Caco-2 (cell line): Measurements from ENCODE around the gene RANBP17. TPM values are rescaled to one million over a fixed set of nuclear protein-coding genes. Genes with fewer than 3 reads are reported as not detected.

Experiments used
- BruUV-seq: library from RNA; stranded (reverse); fragments of 400-500 nt; replicated peaks from 2 replicates; lab custom pipeline; 2021; lab: Mats Ljungman, UMichigan
- CTCF ChIA-PET: fragments of 300-600 bp; sonication (Branson Sonifier 250); formaldehyde crosslinking; loops from one replicate; lab custom pipeline; 2022; ENCODE audit warnings: antibody characterized with exemption; lab: Charles Lee
- POLR2A ChIA-PET: fragments of 300-600 bp; sonication (Branson Sonifier 250); formaldehyde crosslinking; loops from one replicate; lab custom pipeline; 2022; ENCODE audit warnings: antibody characterized with exemption; lab: Charles Lee
- DNase-seq, 2 experiments: peaks; one replicate each; pipeline versions ENCODE4 v3.0.0 to v3.0.0-alpha.2; 2020 to 2022
- H3K27me3 ChIP-seq: replicated peaks from 2 replicates; pipeline ENCODE4 v1.6.0; 2011; ENCODE audit warnings: low read length; ENCODE audit not compliant: control insufficient read depth, insufficient read depth
- H3K36me3 ChIP-seq: 2 replicates; pipeline ENCODE4 v1.5.1; 2011; ENCODE audit warnings: low read length; ENCODE audit not compliant: control insufficient read depth, insufficient read depth
- H3K4me1 ChIP-seq: fragments of 250-450 bp; sonication (Bioruptor Pico); 2 replicates; pipeline ENCODE4 v1.5.1; 2020; ENCODE audit warnings: mild to moderate bottlenecking
- H3K4me3 ChIP-seq: 2 replicates; pipeline ENCODE4 v1.5.1; 2011; ENCODE audit warnings: low read depth, mild to moderate bottlenecking, control low read depth, low read length
- H3K9me3 ChIP-seq: fragments of 250-450 bp; sonication (Bioruptor Pico); 2 replicates; pipeline ENCODE4 v1.5.1; 2020; ENCODE audit warnings: mild to moderate bottlenecking, moderate library complexity
- H3K27ac Mint-ChIP-seq: one replicate; pipeline ENCODE4 v1.8.0; 2022; ENCODE audit warnings: mixed read lengths; ENCODE audit not compliant: unreplicated experiment
- H3K27me3 Mint-ChIP-seq: one replicate; pipeline ENCODE4 v1.8.0; 2022; ENCODE audit warnings: mixed read lengths; ENCODE audit not compliant: insufficient read depth, unreplicated experiment
- H3K36me3 Mint-ChIP-seq: one replicate; pipeline ENCODE4 v1.8.0; 2022; ENCODE audit warnings: mild to moderate bottlenecking, mixed read lengths; ENCODE audit not compliant: insufficient read depth, unreplicated experiment
- H3K4me1 Mint-ChIP-seq: one replicate; pipeline ENCODE4 v1.8.0; 2022; ENCODE audit warnings: low read depth, mixed read lengths; ENCODE audit not compliant: unreplicated experiment
- H3K4me3 Mint-ChIP-seq: one replicate; pipeline ENCODE4 v1.8.0; 2022; ENCODE audit warnings: mild to moderate bottlenecking, moderate library complexity, mixed read lengths; ENCODE audit not compliant: unreplicated experiment
- H3K9me3 Mint-ChIP-seq: one replicate; pipeline ENCODE4 v1.8.0; 2022; ENCODE audit warnings: mixed read lengths; ENCODE audit not compliant: unreplicated experiment
- CTCF ChIP-seq, 2 experiments: fragments of 200-600 bp in 1 of 2; IDR thresholded peaks; 1 replicate in 1 of 2; 2 replicates in 1 of 2; pipeline versions ENCODE4 v1.5.1 to v1.8.0; 2011 to 2022; ENCODE audit warnings: antibody characterized with exemption in 1 of 2, control low read depth in 1 of 2, inconsistent platforms in 1 of 2, low read depth in 1 of 2, low read length in 1 of 2, mild to moderate bottlenecking in 1 of 2, moderate library complexity in 1 of 2; ENCODE audit not compliant: insufficient read depth in 1 of 2, severe bottlenecking in 1 of 2, unreplicated experiment in 1 of 2
- intact Hi-C: fragments of 100-400 bp; cut with micrococcal nuclease; formaldehyde crosslinking; loops from one replicate; pipeline ENCODE4 v1.10.0; 2022; ENCODE audit not compliant: unreplicated experiment
- total RNA-seq: library from RNA; stranded (reverse); gene quantifications from 2 replicates; pipeline ENCODE4 v1.2.3, GENCODE V29; 2022

RANBP17 gene
- total RNA-seq, 1 experiment from 2014 or later = 28.2 TPM

GRCh38 chr5:171102877-171103610 is 241.2 kb downstream of the RANBP17 start:
- Histone ChIP-seq H3K4me3 (no peak overlapping the region), H3K9me3 (no peaks in the 10 kb centered on the region), H3K27me3 (no peaks in the 10 kb centered on the region), H3K4me1 (no peaks in the 10 kb centered on the region), H3K36me3 (no peaks in the 10 kb centered on the region)
- ChIA-PET POLR2A (no interaction called here), CTCF (interaction anchor here (0.6 to 1.1 kb wide), 2 partner anchors 49 to 636 kb away, joined by 6 read pairs; no protein-coding TSS in a partner anchor)
- no peak for TF ChIP-seq CTCF (IDR thresholded peaks at IDR 0.05; ENCODE audit: insufficient read depth in 1 of 2, low read depth in 1 of 2, low read length in 1 of 2, severe bottlenecking in 1 of 2, unreplicated experiment in 1 of 2)
- H3K27me3 Mint-ChIP-seq = no peaks in the 10 kb centered on the region
- peaks cover 10% of the 10 kb centered on the region for H3K9me3 Mint-ChIP-seq
- no peak overlapping the region for H3K4me3 Mint-ChIP-seq
- BruUV-seq = no TSS peak
- DNase-seq = peak in 1 of 2 experiments; percentile 3
- intact Hi-C loops = no loop called here
- H3K4me1 Mint-ChIP-seq = no peaks in the 10 kb centered on the region
- H3K27ac Mint-ChIP-seq = no peak overlapping the region
- H3K36me3 Mint-ChIP-seq = no peaks in the 10 kb centered on the region

GRCh38 chr5:171107669-171108068 is 245.9 kb downstream of the RANBP17 start:
- Mint-ChIP-seq H3K36me3 (no peaks in the 10 kb centered on the region), H3K27ac (no peak overlapping the region), H3K27me3 (no peaks in the 10 kb centered on the region), H3K9me3 (no peaks in the 10 kb centered on the region), H3K4me3 (no peak overlapping the region), H3K4me1 (no peaks in the 10 kb centered on the region)
- Histone ChIP-seq H3K9me3 (no peaks in the 10 kb centered on the region), H3K36me3 (no peaks in the 10 kb centered on the region), H3K4me3 (no peak overlapping the region), H3K27me3 (no peaks in the 10 kb centered on the region), H3K4me1 (no peaks in the 10 kb centered on the region)
- no TSS peak for BruUV-seq
- intact Hi-C loops = no loop called here
- ChIA-PET CTCF (no interaction called here), POLR2A (no interaction called here)
- TF ChIP-seq CTCF (IDR thresholded peaks at IDR 0.05; ENCODE audit: insufficient read depth in 1 of 2, low read depth in 1 of 2, low read length in 1 of 2, severe bottlenecking in 1 of 2, unreplicated experiment in 1 of 2) = no peak
- no peak for DNase-seq

GRCh38 chr5:171115519-171115918 is 253.7 kb downstream of the RANBP17 start:
- ChIA-PET CTCF (no interaction called here), POLR2A (no interaction called here)
- no peak for DNase-seq
- Mint-ChIP-seq H3K27me3 (no peaks in the 10 kb centered on the region), H3K36me3 (no peaks in the 10 kb centered on the region), H3K4me1 (no peaks in the 10 kb centered on the region), H3K4me3 (no peak overlapping the region), H3K9me3 (peaks cover 9% of the 10 kb centered on the region), H3K27ac (no peak overlapping the region)
- no peaks in the 10 kb centered on the region for H3K4me1 ChIP-seq
- no peaks in the 10 kb centered on the region for H3K27me3 ChIP-seq
- intact Hi-C loops = no loop called here
- no peak overlapping the region for H3K4me3 ChIP-seq
- no peaks in the 10 kb centered on the region for H3K36me3 ChIP-seq
- no peaks in the 10 kb centered on the region for H3K9me3 ChIP-seq
- BruUV-seq = no TSS peak
- TF ChIP-seq CTCF (IDR thresholded peaks at IDR 0.05; ENCODE audit: insufficient read depth in 1 of 2, low read depth in 1 of 2, low read length in 1 of 2, severe bottlenecking in 1 of 2, unreplicated experiment in 1 of 2) = no peak
